GM12878 (cell line): Measurements from ENCODE around the gene ZER1. TPM values are rescaled to one million over a fixed set of nuclear protein-coding genes. Genes with fewer than 3 reads are reported as not detected.

Experiments
- ASH2L ChIP-seq: fragments of 300-600, 200-600 bp; sonication (generic); IDR thresholded peaks from 2 replicates; pipeline ENCODE4 v1.6.1; 2017; ENCODE audit warnings: low read depth, mild to moderate bottlenecking, borderline replicate concordance
- CHD1 ChIP-seq: IDR thresholded peaks from 2 replicates; pipeline ENCODE4 v1.6.1; 2012; ENCODE audit warnings: low read depth, low read length, improper control_type of control experiment
- EP300 ChIP-seq, 2 experiments: fragments of 150-350 bp in 1 of 2; IDR thresholded peaks; 2 replicates each; pipeline ENCODE4 v1.6.1; 2011 to 2012; ENCODE audit warnings: low read depth in 2 of 2, low read length in 2 of 2, borderline replicate concordance in 1 of 2, improper control_type of control experiment in 1 of 2, inconsistent platforms in 1 of 2; ENCODE audit not compliant: control insufficient read depth in 1 of 2
- ETV6 ChIP-seq, 2 experiments: fragments of 450-650 bp in 1 of 2; IDR thresholded peaks in 1 of 2; conservative IDR thresholded peaks in 1 of 2; 2 replicates each; pipeline ENCODE4 v1.6.1; 2014; ENCODE audit warnings: antibody characterized with exemption in 1 of 2, borderline replicate concordance in 1 of 2, low read depth in 1 of 2, mild to moderate bottlenecking in 1 of 2, moderate library complexity in 1 of 2
- POLR2AphosphoS5 ChIP-seq: IDR thresholded peaks from 2 replicates; pipeline ENCODE4 v1.6.1; 2011; ENCODE audit warnings: mild to moderate bottlenecking, low read length, inconsistent platforms
- RAD51 ChIP-seq: fragments of 450-650 bp; IDR thresholded peaks from 2 replicates; pipeline ENCODE4 v1.6.1; 2016; ENCODE audit warnings: moderate library complexity, mild to moderate bottlenecking, inconsistent platforms
- SREBF1 ChIP-seq: IDR thresholded peaks from 2 replicates; pipeline ENCODE4 v1.6.1; 2012; ENCODE audit warnings: mild to moderate bottlenecking, low read length
- STAT1 ChIP-seq: fragments of 450-650 bp; conservative IDR thresholded peaks from 2 replicates; pipeline ENCODE4 v1.6.1; 2014; ENCODE audit warnings: antibody characterized with exemption, mild to moderate bottlenecking
- TCF3 ChIP-seq: IDR thresholded peaks from 2 replicates; pipeline ENCODE4 v1.6.1; 2012; ENCODE audit warnings: low read depth, mild to moderate bottlenecking, low read length, borderline replicate concordance; ENCODE audit not compliant: insufficient read depth
- ZNF622 ChIP-seq: fragments of 450-650 bp; IDR thresholded peaks from 2 replicates; pipeline ENCODE4 v1.6.1; 2017; ENCODE audit warnings: mild to moderate bottlenecking, inconsistent platforms
- polyA plus RNA-seq, 11 experiments: library from polyadenylated mRNA; depleted of rRNA in 4 of 11; unstranded in 6 of 11; stranded (reverse) in 5 of 11; fragments of >200 nt; fragmentation: Nextera tagmentation in 4 of 11; fragmentation: Illumina TruSeq in 1 of 11; extraction: Ambion mirVana in 4 of 11; extraction: Trizol in 1 of 11; gene quantifications; 1 replicate in 1 of 11; 2 replicates in 10 of 11; pipeline versions ENCODE4 v1.2.1 to v1.2.3, GENCODE V29; 2011 to 2016; ENCODE audit warnings: inconsistent platforms in 2 of 11, missing spikeins in 2 of 11, low read depth in 1 of 11
- total RNA-seq, 4 experiments: library from RNA; depleted of rRNA in 3 of 4; stranded (reverse); fragments of >200 nt in 3 of 4; fragmentation: Illumina TruSeq in 1 of 4; extraction: Trizol in 1 of 4; gene quantifications; 2 replicates each; pipeline versions ENCODE4 v1.2.1 to v1.2.3, GENCODE V29; 2013 to 2021
- TF ChIP-seq, protein P1 (sequence below): fragments of 150-350 bp; IDR thresholded peaks from 2 replicates; pipeline ENCODE4 v1.6.1; 2014; ENCODE audit warnings: mild to moderate bottlenecking, low read depth, low read length
- TF ChIP-seq, protein P2 (sequence below): fragments of 450-650 bp; IDR thresholded peaks from 2 replicates; pipeline ENCODE4 v1.6.1; 2016; ENCODE audit warnings: mild to moderate bottlenecking
- TF ChIP-seq, protein P3 (sequence below): fragments of 450-650 bp; IDR thresholded peaks from 2 replicates; pipeline ENCODE4 v1.6.1; 2016; ENCODE audit warnings: mild to moderate bottlenecking
- TF ChIP-seq, protein P4 (sequence below): fragments of 450-650 bp; IDR thresholded peaks from 2 replicates; pipeline ENCODE4 v1.6.1; 2014; ENCODE audit warnings: mild to moderate bottlenecking

ZER1 gene
- total and polyA plus RNA-seq, 10 of the 15 experiments (the other 5 are each of a cell fraction or from before 2014, with no cell fraction given), result 0.32 to 16.9 (median 7.9) TPM

DNA sequence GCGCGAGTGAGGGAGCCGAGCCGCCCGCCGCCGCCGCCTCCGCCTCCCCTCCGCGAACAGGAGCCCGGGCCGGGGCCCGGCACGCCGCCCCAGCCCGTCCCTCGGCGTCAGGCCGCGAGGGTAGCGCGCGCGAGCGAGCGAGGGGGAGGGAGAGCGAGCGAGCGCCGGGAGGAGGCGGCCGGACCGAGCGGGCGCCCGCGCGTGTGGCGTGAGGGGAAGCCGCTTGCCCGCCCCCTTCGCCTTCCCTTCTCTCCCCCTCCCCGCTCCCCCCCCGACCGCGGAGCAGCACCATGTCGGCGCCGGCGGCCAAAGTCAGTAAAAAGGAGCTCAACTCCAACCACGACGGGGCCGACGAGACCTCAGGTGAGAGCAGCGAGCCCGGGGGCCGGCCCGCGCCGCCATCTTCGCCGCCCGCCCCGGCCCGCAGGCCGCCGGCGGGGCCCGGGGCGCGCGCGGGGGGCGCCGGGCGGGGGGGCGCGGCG lies 82.4 kb downstream of the ZER1 start (continued):
- TF ChIP-seq, protein P1, sequence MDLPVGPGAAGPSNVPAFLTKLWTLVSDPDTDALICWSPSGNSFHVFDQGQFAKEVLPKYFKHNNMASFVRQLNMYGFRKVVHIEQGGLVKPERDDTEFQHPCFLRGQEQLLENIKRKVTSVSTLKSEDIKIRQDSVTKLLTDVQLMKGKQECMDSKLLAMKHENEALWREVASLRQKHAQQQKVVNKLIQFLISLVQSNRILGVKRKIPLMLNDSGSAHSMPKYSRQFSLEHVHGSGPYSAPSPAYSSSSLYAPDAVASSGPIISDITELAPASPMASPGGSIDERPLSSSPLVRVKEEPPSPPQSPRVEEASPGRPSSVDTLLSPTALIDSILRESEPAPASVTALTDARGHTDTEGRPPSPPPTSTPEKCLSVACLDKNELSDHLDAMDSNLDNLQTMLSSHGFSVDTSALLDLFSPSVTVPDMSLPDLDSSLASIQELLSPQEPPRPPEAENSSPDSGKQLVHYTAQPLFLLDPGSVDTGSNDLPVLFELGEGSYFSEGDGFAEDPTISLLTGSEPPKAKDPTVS, result no peak
- TF ChIP-seq RAD51 (no peak), TCF3 (no peak), SREBF1 (no peak), ASH2L (no peak), CHD1 (no peak), EP300 (IDR thresholded peaks at IDR 0.05; ENCODE audit: borderline replicate concordance in 1 of 2, control insufficient read depth in 1 of 2, low read depth in 2 of 2, low read length in 2 of 2) (no peak), STAT1 (no peak), ETV6 (conservative IDR thresholded peaks at IDR 0.05 in 1 of 2, IDR thresholded peaks at IDR 0.05 in 1 of 2; ENCODE audit: borderline replicate concordance in 1 of 2, low read depth in 1 of 2) (no peak), ZNF622 (no peak), POLR2AphosphoS5 (0 out of 2 replicates have a peak, but pooled peaks have one; percentile 17)
- TF ChIP-seq, protein P2, sequence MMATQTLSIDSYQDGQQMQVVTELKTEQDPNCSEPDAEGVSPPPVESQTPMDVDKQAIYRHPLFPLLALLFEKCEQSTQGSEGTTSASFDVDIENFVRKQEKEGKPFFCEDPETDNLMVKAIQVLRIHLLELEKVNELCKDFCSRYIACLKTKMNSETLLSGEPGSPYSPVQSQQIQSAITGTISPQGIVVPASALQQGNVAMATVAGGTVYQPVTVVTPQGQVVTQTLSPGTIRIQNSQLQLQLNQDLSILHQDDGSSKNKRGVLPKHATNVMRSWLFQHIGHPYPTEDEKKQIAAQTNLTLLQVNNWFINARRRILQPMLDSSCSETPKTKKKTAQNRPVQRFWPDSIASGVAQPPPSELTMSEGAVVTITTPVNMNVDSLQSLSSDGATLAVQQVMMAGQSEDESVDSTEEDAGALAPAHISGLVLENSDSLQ, result no peak
- TF ChIP-seq, protein P3, sequence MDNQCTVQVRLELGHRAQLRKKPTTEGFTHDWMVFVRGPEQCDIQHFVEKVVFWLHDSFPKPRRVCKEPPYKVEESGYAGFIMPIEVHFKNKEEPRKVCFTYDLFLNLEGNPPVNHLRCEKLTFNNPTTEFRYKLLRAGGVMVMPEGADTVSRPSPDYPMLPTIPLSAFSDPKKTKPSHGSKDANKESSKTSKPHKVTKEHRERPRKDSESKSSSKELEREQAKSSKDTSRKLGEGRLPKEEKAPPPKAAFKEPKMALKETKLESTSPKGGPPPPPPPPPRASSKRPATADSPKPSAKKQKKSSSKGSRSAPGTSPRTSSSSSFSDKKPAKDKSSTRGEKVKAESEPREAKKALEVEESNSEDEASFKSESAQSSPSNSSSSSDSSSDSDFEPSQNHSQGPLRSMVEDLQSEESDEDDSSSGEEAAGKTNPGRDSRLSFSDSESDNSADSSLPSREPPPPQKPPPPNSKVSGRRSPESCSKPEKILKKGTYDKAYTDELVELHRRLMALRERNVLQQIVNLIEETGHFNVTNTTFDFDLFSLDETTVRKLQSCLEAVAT, result no peak
- TF ChIP-seq, protein P4, sequence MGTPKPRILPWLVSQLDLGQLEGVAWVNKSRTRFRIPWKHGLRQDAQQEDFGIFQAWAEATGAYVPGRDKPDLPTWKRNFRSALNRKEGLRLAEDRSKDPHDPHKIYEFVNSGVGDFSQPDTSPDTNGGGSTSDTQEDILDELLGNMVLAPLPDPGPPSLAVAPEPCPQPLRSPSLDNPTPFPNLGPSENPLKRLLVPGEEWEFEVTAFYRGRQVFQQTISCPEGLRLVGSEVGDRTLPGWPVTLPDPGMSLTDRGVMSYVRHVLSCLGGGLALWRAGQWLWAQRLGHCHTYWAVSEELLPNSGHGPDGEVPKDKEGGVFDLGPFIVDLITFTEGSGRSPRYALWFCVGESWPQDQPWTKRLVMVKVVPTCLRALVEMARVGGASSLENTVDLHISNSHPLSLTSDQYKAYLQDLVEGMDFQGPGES, result no peak
